ENCODE data around the gene GFOD2.

The GFOD2 gene

GRCh38 chr16:67653128-67653788, 65.9 kb downstream of the GFOD2 start:
- H4K20me1 ChIP-seq: peaks cover 0 to 45% (median 8%) of the 10 kb centered on the region in 11 experiments; a peak in 16 of 22 replicates
- H3K27me3 ChIP-seq: no peaks in the 10 kb centered on the region
- no peak overlapping the region for H3K9ac ChIP-seq
- no peak for TF ChIP-seq Cebpa-rat (IDR thresholded peaks at IDR 0.05)
- H3K4me1 ChIP-seq: peaks cover 0 to 2% (median under 1%) of the 10 kb centered on the region in 10 experiments; a peak in 7 of 20 replicates
- no peak overlapping the region for H3K4me3 ChIP-seq
- H3K27ac ChIP-seq: no peak overlapping the region
- H3K36me3 ChIP-seq: peaks cover 21 to 91% (median 78%) of the 10 kb centered on the region in 11 experiments; a peak in 21 of 22 replicates
- no peak overlapping the region for H3K4me2 ChIP-seq
- H3K9me3 ChIP-seq (replicated peaks in 1 of 11): no peaks in the 10 kb centered on the region

GRCh38 chr16:67652578-67653127, 66.5 kb downstream of the GFOD2 start:
- Histone ChIP-seq H3K9ac (no peak overlapping the region), H3K27ac (no peak overlapping the region), H4K20me1 (peaks cover 0 to 39% (median 2%) of the 10 kb centered on the region in 11 experiments; a peak in 13 of 22 replicates), H3K4me3 (no peak overlapping the region), H3K27me3 (no peaks in the 10 kb centered on the region), H3K4me1 (no peaks in the 10 kb centered on the region), H3K4me2 (no peak overlapping the region), H3K36me3 (peaks cover 15 to 88% (median 74%) of the 10 kb centered on the region in 11 experiments; a peak in 21 of 22 replicates), H3K9me3 (replicated peaks in 1 of 11) (no peaks in the 10 kb centered on the region)
- TF ChIP-seq Cebpa-rat (IDR thresholded peaks at IDR 0.05): no peak

GRCh38 chr16:67651847-67652246, 67.3 kb downstream of the GFOD2 start:
- Histone ChIP-seq H3K9ac (no peak overlapping the region), H3K4me3 (no peak overlapping the region), H3K4me1 (peaks cover 0 to 1% (median 0%) of the 10 kb centered on the region in 10 experiments; a peak in 1 of 20 replicates), H4K20me1 (peaks cover 0 to 30% (median 0%) of the 10 kb centered on the region in 11 experiments; a peak in 8 of 22 replicates), H3K27ac (no peak overlapping the region), H3K36me3 (peaks cover 7 to 85% (median 66%) of the 10 kb centered on the region in 11 experiments; a peak in 19 of 22 replicates), H3K27me3 (no peaks in the 10 kb centered on the region), H3K4me2 (no peak overlapping the region), H3K9me3 (replicated peaks in 1 of 11) (no peaks in the 10 kb centered on the region)
- TF ChIP-seq Cebpa-rat (IDR thresholded peaks at IDR 0.05): no peak

GRCh38 chr16:67651039-67651438, 68.1 kb downstream of the GFOD2 start:
- Histone ChIP-seq H3K36me3 (peaks cover 0 to 82% (median 58%) of the 10 kb centered on the region in 11 experiments; a peak in 16 of 22 replicates), H3K4me2 (no peak overlapping the region), H3K9me3 (replicated peaks in 1 of 11) (no peaks in the 10 kb centered on the region), H3K4me3 (no peak overlapping the region), H3K9ac (0 out of 22 replicates have a peak overlapping the region, but pooled peaks of 1 of the 11 experiments have one; percentile 9), H3K27ac (no peak overlapping the region), H4K20me1 (peaks cover 0 to 22% (median 0%) of the 10 kb centered on the region in 11 experiments; a peak in 8 of 22 replicates), H3K4me1 (peaks cover 0 to 8% (median 5%) of the 10 kb centered on the region in 10 experiments; a peak in 13 of 20 replicates), H3K27me3 (no peaks in the 10 kb centered on the region)
- no peak for TF ChIP-seq Cebpa-rat (IDR thresholded peaks at IDR 0.05)

GRCh38 chr16:67650023-67650422, 69.1 kb downstream of the GFOD2 start:
- Histone ChIP-seq H3K9me3 (replicated peaks in 1 of 11) (no peaks in the 10 kb centered on the region), H3K4me1 (peaks cover 0 to 18% (median 15%) of the 10 kb centered on the region in 10 experiments; a peak in 17 of 20 replicates), H4K20me1 (peaks cover 0 to 14% (median 0%) of the 10 kb centered on the region in 11 experiments; a peak in 3 of 22 replicates), H3K27me3 (peaks cover 0 to 5% (median 0%) of the 10 kb centered on the region in 11 experiments; a peak in 1 of 22 replicates), H3K4me3 (no peak overlapping the region), H3K9ac (no peak overlapping the region; a peak in 1 of 22 replicates), H3K36me3 (peaks cover 0 to 72% (median 48%) of the 10 kb centered on the region in 11 experiments; a peak in 14 of 22 replicates), H3K4me2 (no peak overlapping the region), H3K27ac (no peak overlapping the region)
- no peak for TF ChIP-seq Cebpa-rat (IDR thresholded peaks at IDR 0.05)

GRCh38 chr16:67649494-67649931, 69.6 kb downstream of the GFOD2 start:
- TF ChIP-seq Cebpa-rat (IDR thresholded peaks at IDR 0.05): no peak
- H3K4me2 ChIP-seq: no peak overlapping the region

GRCh38 chr16:67648764-67649407, 70.2 kb downstream of the GFOD2 start:
- TF ChIP-seq Cebpa-rat (IDR thresholded peaks at IDR 0.05): no peak
- peaks cover 0 to 61% (median 39%) of the 10 kb centered on the region in 11 experiments; a peak in 14 of 22 replicates for H3K36me3 ChIP-seq
- no peak overlapping the region for H3K9ac ChIP-seq
- H3K9me3 ChIP-seq (replicated peaks in 1 of 11): no peaks in the 10 kb centered on the region
- peaks cover 0 to 25% (median 23%) of the 10 kb centered on the region in 10 experiments; a peak in 17 of 20 replicates for H3K4me1 ChIP-seq
- no peak overlapping the region for H3K4me3 ChIP-seq
- H4K20me1 ChIP-seq: peaks cover 0 to 14% (median 0%) of the 10 kb centered on the region in 11 experiments; a peak in 3 of 22 replicates
- H3K4me2 ChIP-seq: no peak overlapping the region
- peaks cover 0 to 5% (median 0%) of the 10 kb centered on the region in 11 experiments; a peak in 1 of 22 replicates for H3K27me3 ChIP-seq
- no peak overlapping the region for H3K27ac ChIP-seq

More at GRCh38 chr16:67649494-67649931, 69.6 kb downstream of the GFOD2 start:
- peaks cover 0 to 14% (median 0%) of the 10 kb centered on the region in 11 experiments; a peak in 3 of 22 replicates for H4K20me1 ChIP-seq
- no peak overlapping the region for H3K9ac ChIP-seq
- no peak overlapping the region for H3K4me3 ChIP-seq
- H3K36me3 ChIP-seq: peaks cover 0 to 67% (median 43%) of the 10 kb centered on the region in 11 experiments; a peak in 14 of 22 replicates
- H3K27me3 ChIP-seq: peaks cover 0 to 5% (median 0%) of the 10 kb centered on the region in 11 experiments; a peak in 1 of 22 replicates
- H3K4me1 ChIP-seq: peaks cover 0 to 19% (median 17%) of the 10 kb centered on the region in 10 experiments; a peak in 17 of 20 replicates
- no peak overlapping the region for H3K27ac ChIP-seq
- no peaks in the 10 kb centered on the region for H3K9me3 ChIP-seq (replicated peaks in 1 of 11)

- peaks cover 0 to 57% (median 39%) of the 10 kb centered on the region in 11 experiments; a peak in 14 of 22 replicates for H3K36me3 ChIP-seq
- H3K4me1 ChIP-seq: peaks cover 0 to 28% (median 23%) of the 10 kb centered on the region in 10 experiments; a peak in 17 of 20 replicates
- H3K9ac ChIP-seq: no peak overlapping the region
- no peak for TF ChIP-seq Cebpa-rat (IDR thresholded peaks at IDR 0.05)
- H4K20me1 ChIP-seq: peaks cover 0 to 14% (median 0%) of the 10 kb centered on the region in 11 experiments; a peak in 3 of 22 replicates
- H3K9me3 ChIP-seq (replicated peaks in 1 of 11): no peaks in the 10 kb centered on the region
- no peak overlapping the region for H3K4me3 ChIP-seq
- H3K27ac ChIP-seq: no peak overlapping the region
- H3K4me2 ChIP-seq: no peak overlapping the region
- peaks cover 0 to 5% (median 0%) of the 10 kb centered on the region in 11 experiments; a peak in 1 of 22 replicates for H3K27me3 ChIP-seq
Observed at GRCh38 chr16:67648088-67648763, 70.9 kb downstream of the GFOD2 start.
